NCI-H146 (cell line): Measurements from ENCODE around the gene PRSS57.

Experiments used
- DNase-seq: peaks from one replicate; lab custom pipeline; 2025; lab: John Stamatoyannopoulos, UW

PRSS57 gene

DNA sequence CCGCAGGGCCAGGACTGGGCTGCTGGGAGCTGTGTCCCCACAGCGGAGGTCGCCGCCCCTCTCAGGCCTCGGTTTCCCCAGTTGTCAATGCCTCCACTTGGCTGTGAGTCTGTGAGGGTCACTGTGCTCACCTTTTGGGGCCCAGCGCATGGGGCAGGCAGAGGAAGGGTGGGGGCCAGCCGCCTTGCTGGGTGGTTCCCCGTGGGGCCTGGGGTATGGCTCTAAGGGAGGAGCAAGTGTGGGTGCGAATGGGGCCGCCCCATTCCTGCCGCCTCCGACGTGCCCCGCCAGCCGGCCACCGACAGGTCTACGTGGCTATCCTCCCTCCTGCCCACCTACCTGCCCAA is 56.4 kb downstream of the PRSS57 start:
- no peak for DNase-seq
